GM19463 (cell line): Measurements from ENCODE around the gene DSG3.

Experiments used
- ATAC-seq: cut with Tn5 transposase; IDR thresholded peaks from one replicate; pipeline ENCODE4 v1.9.1; 2021; ENCODE audit warnings: mild to moderate bottlenecking, moderate library complexity; ENCODE audit not compliant: unreplicated experiment

DSG3 gene

GRCh38 chr18:31429623-31430022 is 17.9 kb upstream of the DSG3 start:
- no peak for ATAC-seq

- ATAC-seq, result no peak
Measured at GRCh38 chr18:31430072-31430471, 17.5 kb upstream of the DSG3 start.

GRCh38 chr18:31430554-31430953 is 17.0 kb upstream of the DSG3 start:
- ATAC-seq, result no peak

- ATAC-seq, result no peak
Measured at GRCh38 chr18:31432316-31432715, 15.2 kb upstream of the DSG3 start.

- ATAC-seq, result no peak
Measured at GRCh38 chr18:31436825-31437224, 10.7 kb upstream of the DSG3 start.

- ATAC-seq, result no peak
Measured at GRCh38 chr18:31438402-31438801, 9.1 kb upstream of the DSG3 start.

- no peak for ATAC-seq
Measured at GRCh38 chr18:31439807-31440325, 7.7 kb upstream of the DSG3 start.

GRCh38 chr18:31440787-31441186 is 6.8 kb upstream of the DSG3 start:
- ATAC-seq, result no peak

GRCh38 chr18:31441493-31441892 is 6.0 kb upstream of the DSG3 start:
- no peak for ATAC-seq

- ATAC-seq, result no peak
Measured at GRCh38 chr18:31444142-31444541, 3.4 kb upstream of the DSG3 start.

GRCh38 chr18:31445908-31446307 is 1.6 kb upstream of the DSG3 start:
- ATAC-seq, result no peak

- ATAC-seq, result no peak
Measured at GRCh38 chr18:31446854-31447253, 687 bp upstream of the DSG3 start.

GRCh38 chr18:31450409-31450808 is 2.9 kb downstream of the DSG3 start:
- ATAC-seq, result no peak

- ATAC-seq, result no peak
Measured at GRCh38 chr18:31451625-31452024, 4.1 kb downstream of the DSG3 start.

- ATAC-seq, result no peak
Measured at GRCh38 chr18:31454066-31454708, 6.6 kb downstream of the DSG3 start.

- no peak for ATAC-seq
Measured at GRCh38 chr18:31469629-31470028, 22.1 kb downstream of the DSG3 start.

- ATAC-seq, result no peak
Measured at GRCh38 chr18:31478688-31479087, 31.1 kb downstream of the DSG3 start.

- ATAC-seq, result no peak
Measured at GRCh38 chr18:31482051-31482450, 34.5 kb downstream of the DSG3 start.

- no peak for ATAC-seq
Measured at GRCh38 chr18:31483396-31483795, 35.9 kb downstream of the DSG3 start.

- no peak for ATAC-seq
Measured at GRCh38 chr18:31484461-31484860, 36.9 kb downstream of the DSG3 start.

- ATAC-seq, result no peak
Measured at GRCh38 chr18:31486165-31486564, 38.6 kb downstream of the DSG3 start.

- ATAC-seq, result no peak
Measured at GRCh38 chr18:31487246-31488015, 39.9 kb downstream of the DSG3 start.
